Upper lobe of right lung (tissue), 1 donor: ENCODE results near the gene BCAS2. TPM values are rescaled to one million over a fixed set of nuclear protein-coding genes. Genes with fewer than 3 reads are reported as not detected.

Source experiments
- ATAC-seq: fragments of 200-7000 bp; cut with Tn5 transposase; one replicate; pipeline ENCODE4 v1.9.1; 2020; ENCODE audit warnings: mild to moderate bottlenecking, moderate library complexity
- DNase-seq: peaks from one replicate; pipeline ENCODE4 v3.0.0-alpha.2; 2020
- H3K27ac ChIP-seq: fragments of 200-600 bp; one replicate; pipeline ENCODE4 v1.8.0; 2022
- H3K27me3 ChIP-seq: fragments of 200-600 bp; one replicate; pipeline ENCODE4 v1.8.0; 2022; ENCODE audit warnings: mild to moderate bottlenecking
- H3K36me3 ChIP-seq: fragments of 200-600 bp; one replicate; pipeline ENCODE4 v1.8.0; 2022
- H3K4me1 ChIP-seq: fragments of 200-600 bp; one replicate; pipeline ENCODE4 v1.8.0; 2022
- H3K4me3 ChIP-seq: fragments of 200-600 bp; one replicate; pipeline ENCODE4 v1.8.0; 2022; ENCODE audit warnings: mild to moderate bottlenecking
- H3K9me3 ChIP-seq: fragments of 200-600 bp; one replicate; pipeline ENCODE4 v1.8.0; 2022
- CTCF ChIP-seq: fragments of 200-600 bp; IDR thresholded peaks from one replicate; pipeline ENCODE4 v1.8.0; 2022; ENCODE audit warnings: antibody characterized with exemption
- intact Hi-C: fragments of 100-400 bp; cut with DNase I; formaldehyde crosslinking; loops from one replicate; pipeline ENCODE4 v1.11.0; 2022
- total RNA-seq: library from RNA; stranded (reverse); fragmentation: NEBNext Ultra II Directional; extraction: Animal tissue kit (Norgen Biotek cat#: 25700); gene quantifications from one replicate; pipeline ENCODE4 v1.2.1, GENCODE V29; 2021
- donor health status: DM: no; HTN: yes; CAD: no; lungs with severe emphysema.

The BCAS2 gene
- total RNA-seq, 1 donor from 2014 or later = 26.0 TPM

DNA sequence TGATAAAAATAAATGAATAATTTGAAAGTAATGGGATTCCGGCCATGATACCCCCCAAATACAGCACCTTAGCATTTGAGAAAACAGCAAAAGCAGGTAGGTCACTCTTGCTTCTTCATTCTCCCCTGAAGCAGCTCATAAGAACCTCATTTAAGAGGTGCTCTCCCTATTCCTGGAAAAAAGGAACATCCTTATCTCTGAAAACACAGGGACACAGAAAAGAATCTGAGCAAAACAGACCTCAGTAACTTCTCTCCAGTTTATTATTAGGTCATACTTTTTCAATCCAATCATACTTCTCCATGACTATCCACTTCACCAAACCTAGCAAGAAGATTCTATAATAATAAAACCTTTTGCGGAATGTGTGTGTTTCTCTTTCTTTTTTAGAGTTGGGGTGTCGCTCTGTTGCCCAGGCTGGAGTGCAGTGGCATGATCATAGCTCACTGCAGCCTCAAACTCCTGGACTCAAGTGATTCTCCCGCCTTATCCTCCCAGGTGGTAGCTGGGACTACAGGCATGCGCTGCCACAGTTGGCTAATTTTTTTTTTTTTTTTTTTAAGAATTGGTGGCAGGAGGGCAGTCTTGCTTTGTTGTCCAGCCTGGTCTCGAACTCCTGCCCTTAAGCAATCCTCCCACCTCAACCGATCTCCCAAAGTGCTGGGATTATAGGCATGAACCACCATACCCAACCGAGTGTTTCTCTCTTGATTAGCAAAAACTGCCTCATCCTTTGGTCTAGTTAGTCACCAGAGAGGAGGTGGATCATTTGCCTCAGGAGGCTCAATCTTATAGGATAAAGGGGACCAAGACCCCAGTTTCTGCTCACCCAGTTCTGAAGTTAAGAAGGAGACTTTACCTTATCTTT lies 59.8 kb downstream of the BCAS2 start:
- DNase-seq (no peak), ATAC-seq (no peak)
- Histone ChIP-seq H3K4me3 (no peak overlapping the region), H3K27me3 (no peaks in the 10 kb centered on the region), H3K4me1 (no peaks in the 10 kb centered on the region), H3K9me3 (no peaks in the 10 kb centered on the region), H3K27ac (no peak overlapping the region), H3K36me3 (no peaks in the 10 kb centered on the region)
- no peak for TF ChIP-seq CTCF
- intact Hi-C loops = no loop called here

Other genes with a start within 250 kb of the BCAS2 start
- gene TRIM33, start 70.4 kb downstream of the BCAS2 start, total RNA-seq = 37.3 TPM
- 2.3 TPM for gene DENND2C, start 88.4 kb upstream of the BCAS2 start, total RNA-seq
- not detected for gene AMPD1, start 113.9 kb upstream of the BCAS2 start, total RNA-seq
- 26.5 TPM for gene NRAS, start 135.2 kb upstream of the BCAS2 start, total RNA-seq
- gene CSDE1, start 176.4 kb upstream of the BCAS2 start, total RNA-seq = 551 TPM
- gene SIKE1, start 199.1 kb upstream of the BCAS2 start, total RNA-seq = 31.2 TPM